OCI-LY1 (cell line): Measurements from ENCODE around the gene MESP1.

Experiments
- H2AFZ ChIP-seq: fragments of 200-600 bp; sonication (generic), shearing (Covaris generic); 2 replicates; pipeline ENCODE4 v1.6.0; 2014; ENCODE audit warnings: antibody characterized with exemption, mild to moderate bottlenecking, low read length
- H3F3A ChIP-seq: fragments of 200-600 bp; sonication (generic), shearing (Covaris generic); 2 replicates; pipeline ENCODE4 v1.6.0; 2014; ENCODE audit warnings: mild to moderate bottlenecking, antibody characterized with exemption, low read length, moderate library complexity; ENCODE audit not compliant: insufficient read depth
- H3K27ac ChIP-seq: fragments of 200-600 bp; sonication (generic); 2 replicates; pipeline ENCODE4 v1.5.1; 2014; ENCODE audit warnings: low read length, mixed run types, mild to moderate bottlenecking, low read depth; ENCODE audit not compliant: poor library complexity, severe bottlenecking
- H3K27me3 ChIP-seq: fragments of 200-600 bp; sonication (generic); 2 replicates; pipeline ENCODE4 v1.6.0; 2014; ENCODE audit warnings: antibody characterized with exemption, mild to moderate bottlenecking, low read length, moderate library complexity; ENCODE audit not compliant: insufficient read depth
- H3K36me3 ChIP-seq: fragments of 200-600 bp; sonication (generic); 2 replicates; pipeline ENCODE4 v1.6.1; 2014; ENCODE audit warnings: mild to moderate bottlenecking, antibody characterized with exemption, low read length, moderate library complexity, mixed read lengths; ENCODE audit not compliant: insufficient read depth
- H3K4me1 ChIP-seq: fragments of 200-600 bp; sonication (generic); 2 replicates; pipeline ENCODE4 v1.5.1; 2014; ENCODE audit warnings: mild to moderate bottlenecking, low read length, moderate library complexity; ENCODE audit not compliant: insufficient read depth, severe bottlenecking
- H3K4me2 ChIP-seq: fragments of 200-600 bp; sonication (generic), shearing (Covaris generic); 2 replicates; pipeline ENCODE4 v1.6.1; 2014; ENCODE audit warnings: low read length
- H3K4me3 ChIP-seq: fragments of 200-600 bp; sonication (generic); 2 replicates; pipeline ENCODE4 v1.5.1; 2014; ENCODE audit warnings: low read length, low read depth, mild to moderate bottlenecking, mixed read lengths; ENCODE audit not compliant: poor library complexity, severe bottlenecking
- H3K79me2 ChIP-seq: fragments of 200-600 bp; shearing (Covaris generic); 2 replicates; pipeline ENCODE4 v1.6.1; 2016; ENCODE audit warnings: mixed run types, low read length, mixed read lengths; ENCODE audit not compliant: insufficient read depth
- H3K9ac ChIP-seq: fragments of 200-600 bp; sonication (generic), shearing (Covaris generic); 2 replicates; pipeline ENCODE4 v1.6.1; 2014; ENCODE audit warnings: mild to moderate bottlenecking, low read length, mixed read lengths
- H3K9me2 ChIP-seq: fragments of 200-600 bp; sonication (generic), shearing (Covaris generic); 2 replicates; pipeline ENCODE4 v1.6.1; 2014; ENCODE audit warnings: low read depth, mild to moderate bottlenecking, low read length, mixed read lengths
- H3K9me3 ChIP-seq: fragments of 200-600 bp; shearing (Covaris generic); 2 replicates; pipeline ENCODE4 v1.6.1; 2014; ENCODE audit warnings: low read length, mixed read lengths
- H4K20me1 ChIP-seq: fragments of 200-600 bp; sonication (generic), shearing (Covaris generic); 2 replicates; pipeline ENCODE4 v1.6.0; 2016; ENCODE audit warnings: mild to moderate bottlenecking, low read length; ENCODE audit not compliant: insufficient read depth
- CTCF ChIP-seq: fragments of 200-600 bp; sonication (generic), shearing (Covaris generic); IDR thresholded peaks from 2 replicates; pipeline ENCODE4 v1.5.1; 2017; ENCODE audit warnings: mild to moderate bottlenecking, antibody characterized with exemption, low read length, moderate library complexity, mixed read lengths
- EZH2 ChIP-seq: fragments of 200-600 bp; sonication (generic), shearing (Covaris generic); IDR thresholded peaks from 2 replicates; pipeline ENCODE4 v1.8.0; 2017; ENCODE audit warnings: borderline replicate concordance, mixed run types, mild to moderate bottlenecking, antibody characterized with exemption, low read length, moderate library complexity, mixed read lengths

MESP1 gene

GRCh38 chr15:89735773-89736172, 15.3 kb downstream of the MESP1 start:
- Histone ChIP-seq H3F3A (no peaks in the 10 kb centered on the region), H3K27me3 (no peaks in the 10 kb centered on the region; the same call in 1 of the 2 replicates)
- TF ChIP-seq CTCF (no peak), EZH2 (no peak)

DNA sequence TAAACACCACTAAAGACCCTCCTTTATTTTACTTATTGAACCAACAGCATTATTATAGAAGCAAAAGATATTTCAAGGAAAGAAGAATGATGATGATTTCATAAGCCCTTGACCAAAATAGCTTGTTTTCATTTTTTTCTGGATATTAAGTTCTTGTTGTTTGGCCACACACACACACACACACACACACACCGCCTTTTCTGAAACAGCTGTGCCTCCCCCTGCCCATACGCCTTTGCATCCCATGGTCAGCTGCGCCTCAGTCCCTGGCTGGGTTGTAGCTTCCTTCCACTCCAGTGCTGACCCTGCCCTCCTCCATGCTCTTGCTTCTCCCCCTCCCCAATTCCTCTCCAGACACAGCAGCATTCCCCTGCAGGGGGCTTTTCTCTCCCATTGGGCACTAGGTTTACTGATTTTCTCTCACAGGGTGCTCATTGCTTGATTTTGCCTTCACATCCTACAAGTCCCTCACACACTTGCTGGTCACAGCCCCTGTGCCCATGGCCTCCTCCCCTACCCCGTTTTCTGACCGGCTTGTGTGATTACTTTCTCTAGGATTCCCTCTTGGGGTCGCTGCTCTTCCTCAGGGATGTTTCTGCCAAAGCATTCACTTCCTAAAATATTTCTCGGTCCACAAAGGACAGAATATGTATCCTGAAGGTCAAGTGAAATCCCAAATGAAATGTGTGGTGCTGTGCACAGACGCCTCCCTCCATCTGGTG, 18.4 kb downstream of the MESP1 start:
- Histone ChIP-seq H3K27me3 (no peaks in the 10 kb centered on the region; the same call in 1 of the 2 replicates), H3K9me2 (no peaks in the 10 kb centered on the region), H3K36me3 (no peaks in the 10 kb centered on the region), H3F3A (no peaks in the 10 kb centered on the region), H3K4me3 (no peak overlapping the region), H3K79me2 (no peaks in the 10 kb centered on the region), H2AFZ (no peak overlapping the region), H4K20me1 (no peaks in the 10 kb centered on the region), H3K27ac (no peak overlapping the region), H3K9ac (no peak overlapping the region), H3K9me3 (no peaks in the 10 kb centered on the region), H3K4me2 (no peak overlapping the region), H3K4me1 (no peaks in the 10 kb centered on the region)
- TF ChIP-seq EZH2 (no peak), CTCF (no peak)

More at GRCh38 chr15:89735773-89736172, 15.3 kb downstream of the MESP1 start:
- H2AFZ ChIP-seq = no peak overlapping the region
- no peak overlapping the region for H3K9ac ChIP-seq
- no peak overlapping the region for H3K4me2 ChIP-seq
- no peaks in the 10 kb centered on the region for H3K79me2 ChIP-seq
- no peak overlapping the region for H3K4me3 ChIP-seq
- H3K27ac ChIP-seq = no peak overlapping the region
- no peaks in the 10 kb centered on the region for H4K20me1 ChIP-seq
- H3K4me1 ChIP-seq = no peaks in the 10 kb centered on the region
- no peaks in the 10 kb centered on the region for H3K9me3 ChIP-seq
- H3K9me2 ChIP-seq = no peaks in the 10 kb centered on the region
- no peaks in the 10 kb centered on the region for H3K36me3 ChIP-seq

- no peak for TF ChIP-seq CTCF
- no peak for TF ChIP-seq EZH2
- no peak overlapping the region for H3K9ac ChIP-seq
- no peaks in the 10 kb centered on the region; the same call in 1 of the 2 replicates for H3K27me3 ChIP-seq
Observed at GRCh38 chr15:89731275-89731674, 19.8 kb downstream of the MESP1 start.

More at GRCh38 chr15:89731275-89731674, 19.8 kb downstream of the MESP1 start:
- Histone ChIP-seq H4K20me1 (no peaks in the 10 kb centered on the region), H3K4me1 (no peaks in the 10 kb centered on the region), H3K27ac (no peak overlapping the region), H3K4me3 (no peak overlapping the region), H2AFZ (no peak overlapping the region), H3K9me3 (no peaks in the 10 kb centered on the region), H3K36me3 (no peaks in the 10 kb centered on the region), H3K9me2 (no peaks in the 10 kb centered on the region), H3K79me2 (no peaks in the 10 kb centered on the region), H3K4me2 (no peak overlapping the region), H3F3A (no peaks in the 10 kb centered on the region)
